ENCODE measurements around the gene ITIH6.

The ITIH6 gene

GRCh38 chrX:54819201-54819600 is 21.1 kb upstream of the ITIH6 start:
- Histone ChIP-seq H4K5ac (ENCODE audit: low read length) (no peak overlapping the region), H3K4ac (ENCODE audit: low read depth, low read length) (no peak overlapping the region), H3K4me2 (ENCODE audit: low read length) (no peak overlapping the region), H2BK15ac (replicated peaks; ENCODE audit: low read depth) (no peak overlapping the region), H3K27ac (ENCODE audit: low read depth, low read length) (no peak overlapping the region), H2BK5ac (ENCODE audit: low read length) (no peak overlapping the region), H3K4me3 (ENCODE audit: low read length) (no peak overlapping the region), H3K27me3 (ENCODE audit: insufficient read depth, low read length, poor library complexity) (no peaks in the 10 kb centered on the region), H3K18ac (ENCODE audit: low read length) (no peak overlapping the region), H3K79me1 (ENCODE audit: low read length) (no peaks in the 10 kb centered on the region), H3K23ac (ENCODE audit: low read length) (no peak overlapping the region), H3K36me3 (ENCODE audit: control insufficient read depth, insufficient read depth, low read length) (no peaks in the 10 kb centered on the region), H3K4me1 (ENCODE audit: control insufficient read depth, low read depth, low read length) (no peaks in the 10 kb centered on the region), H3K9ac (ENCODE audit: low read length) (no peak overlapping the region), H4K8ac (ENCODE audit: low read depth, low read length) (no peak overlapping the region), H2BK120ac (ENCODE audit: low read depth, low read length) (no peak overlapping the region), H3K79me2 (ENCODE audit: control insufficient read depth, insufficient read depth, low read length) (no peaks in the 10 kb centered on the region), H2AK5ac (ENCODE audit: low read length) (no peak overlapping the region), H3K56ac (ENCODE audit: low read length) (no peak overlapping the region)
- WGBS (ENCODE audit: extremely low coverage, insufficient coverage, low lambda C conversion rate) = no CpG with 5 or more reads among the region's 8 CpGs
- DNase-seq = no peak

- Histone ChIP-seq H3K27ac (ENCODE audit: low read depth, low read length) (no peak overlapping the region), H3K56ac (ENCODE audit: low read length) (no peak overlapping the region), H3K18ac (ENCODE audit: low read length) (no peak overlapping the region), H3K36me3 (ENCODE audit: control insufficient read depth, insufficient read depth, low read length) (no peaks in the 10 kb centered on the region), H3K4me1 (ENCODE audit: control insufficient read depth, low read depth, low read length) (no peaks in the 10 kb centered on the region), H3K4ac (ENCODE audit: low read depth, low read length) (no peak overlapping the region), H4K8ac (ENCODE audit: low read depth, low read length) (no peak overlapping the region), H3K27me3 (ENCODE audit: insufficient read depth, low read length, poor library complexity) (no peaks in the 10 kb centered on the region), H2BK120ac (ENCODE audit: low read depth, low read length) (no peak overlapping the region), H2BK5ac (ENCODE audit: low read length) (no peak overlapping the region), H3K23ac (ENCODE audit: low read length) (no peak overlapping the region), H3K9ac (ENCODE audit: low read length) (no peak overlapping the region), H3K4me2 (ENCODE audit: low read length) (no peak overlapping the region), H3K4me3 (ENCODE audit: low read length) (no peak overlapping the region), H3K79me1 (ENCODE audit: low read length) (no peaks in the 10 kb centered on the region), H3K79me2 (ENCODE audit: control insufficient read depth, insufficient read depth, low read length) (no peaks in the 10 kb centered on the region), H2BK15ac (replicated peaks; ENCODE audit: low read depth) (no peak overlapping the region), H2AK5ac (ENCODE audit: low read length) (no peak overlapping the region), H4K5ac (ENCODE audit: low read length) (no peak overlapping the region)
- no CpG with 5 or more reads among the region's 5 CpGs for WGBS (ENCODE audit: extremely low coverage, insufficient coverage, low lambda C conversion rate)
- no peak for DNase-seq
Observed at GRCh38 chrX:54818221-54818620, 20.2 kb upstream of the ITIH6 start.

- Histone ChIP-seq H3K18ac (ENCODE audit: low read length) (no peak overlapping the region), H3K4me2 (ENCODE audit: low read length) (no peak overlapping the region), H3K79me1 (ENCODE audit: low read length) (no peaks in the 10 kb centered on the region), H2AK5ac (ENCODE audit: low read length) (no peak overlapping the region), H4K5ac (ENCODE audit: low read length) (no peak overlapping the region), H3K4ac (ENCODE audit: low read depth, low read length) (no peak overlapping the region), H3K56ac (ENCODE audit: low read length) (no peak overlapping the region), H3K27ac (ENCODE audit: low read depth, low read length) (no peak overlapping the region), H2BK5ac (ENCODE audit: low read length) (no peak overlapping the region), H3K27me3 (ENCODE audit: insufficient read depth, low read length, poor library complexity) (no peaks in the 10 kb centered on the region), H3K36me3 (ENCODE audit: control insufficient read depth, insufficient read depth, low read length) (no peaks in the 10 kb centered on the region), H3K4me3 (ENCODE audit: low read length) (no peak overlapping the region), H4K8ac (ENCODE audit: low read depth, low read length) (no peak overlapping the region), H2BK120ac (ENCODE audit: low read depth, low read length) (no peak overlapping the region), H3K23ac (ENCODE audit: low read length) (no peak overlapping the region), H3K9ac (ENCODE audit: low read length) (no peak overlapping the region), H3K79me2 (ENCODE audit: control insufficient read depth, insufficient read depth, low read length) (no peaks in the 10 kb centered on the region), H3K4me1 (ENCODE audit: control insufficient read depth, low read depth, low read length) (no peaks in the 10 kb centered on the region), H2BK15ac (replicated peaks; ENCODE audit: low read depth) (no peak overlapping the region)
- DNase-seq = no peak
- WGBS (ENCODE audit: extremely low coverage, insufficient coverage, low lambda C conversion rate) = no CpG with 5 or more reads among the region's 7 CpGs
Observed at GRCh38 chrX:54817220-54817820, 19.3 kb upstream of the ITIH6 start.

- Histone ChIP-seq H4K5ac (ENCODE audit: low read length) (no peak overlapping the region), H2BK120ac (ENCODE audit: low read depth, low read length) (no peak overlapping the region), H3K9ac (ENCODE audit: low read length) (no peak overlapping the region), H3K4ac (ENCODE audit: low read depth, low read length) (no peak overlapping the region), H3K27ac (ENCODE audit: low read depth, low read length) (no peak overlapping the region), H3K4me1 (ENCODE audit: control insufficient read depth, low read depth, low read length) (no peaks in the 10 kb centered on the region), H3K4me3 (ENCODE audit: low read length) (no peak overlapping the region), H3K27me3 (ENCODE audit: insufficient read depth, low read length, poor library complexity) (no peaks in the 10 kb centered on the region), H3K79me1 (ENCODE audit: low read length) (peaks cover 4% of the 10 kb centered on the region), H3K18ac (ENCODE audit: low read length) (no peak overlapping the region), H3K79me2 (ENCODE audit: control insufficient read depth, insufficient read depth, low read length) (peaks cover 15% of the 10 kb centered on the region), H3K56ac (ENCODE audit: low read length) (no peak overlapping the region), H2BK15ac (replicated peaks; ENCODE audit: low read depth) (no peak overlapping the region), H2BK5ac (ENCODE audit: low read length) (no peak overlapping the region), H3K4me2 (ENCODE audit: low read length) (no peak overlapping the region), H3K23ac (ENCODE audit: low read length) (no peak overlapping the region), H3K36me3 (ENCODE audit: control insufficient read depth, insufficient read depth, low read length) (peaks cover 6% of the 10 kb centered on the region), H4K8ac (ENCODE audit: low read depth, low read length) (no peak overlapping the region), H2AK5ac (ENCODE audit: low read length) (no peak overlapping the region)
- no CpG with 5 or more reads among the region's 3 CpGs for WGBS (ENCODE audit: extremely low coverage, insufficient coverage, low lambda C conversion rate)
- DNase-seq = no peak
Observed at GRCh38 chrX:54812306-54812705, 14.3 kb upstream of the ITIH6 start.

GRCh38 chrX:54811301-54811885 is 13.3 kb upstream of the ITIH6 start:
- H3K27me3 ChIP-seq (ENCODE audit: insufficient read depth, low read length, poor library complexity) = no peaks in the 10 kb centered on the region
- no peak overlapping the region for H3K4me2 ChIP-seq (ENCODE audit: low read length)
- H3K27ac ChIP-seq (ENCODE audit: low read depth, low read length) = no peak overlapping the region
- H2BK5ac ChIP-seq (ENCODE audit: low read length) = no peak overlapping the region
- H3K4me3 ChIP-seq (ENCODE audit: low read length) = no peak overlapping the region
- no peak overlapping the region for H4K5ac ChIP-seq (ENCODE audit: low read length)
- no peak overlapping the region for H3K4ac ChIP-seq (ENCODE audit: low read depth, low read length)
- peaks cover 6% of the 10 kb centered on the region for H3K36me3 ChIP-seq (ENCODE audit: control insufficient read depth, insufficient read depth, low read length)
- H3K79me1 ChIP-seq (ENCODE audit: low read length) = peaks cover 4% of the 10 kb centered on the region
- H3K79me2 ChIP-seq (ENCODE audit: control insufficient read depth, insufficient read depth, low read length) = peaks cover 15% of the 10 kb centered on the region
- H3K18ac ChIP-seq (ENCODE audit: low read length) = no peak overlapping the region
- H3K23ac ChIP-seq (ENCODE audit: low read length) = no peak overlapping the region
- no peak overlapping the region for H2AK5ac ChIP-seq (ENCODE audit: low read length)
- DNase-seq = no peak
- WGBS (ENCODE audit: extremely low coverage, insufficient coverage, low lambda C conversion rate) = no CpG with 5 or more reads among the region's 9 CpGs
- no peaks in the 10 kb centered on the region for H3K4me1 ChIP-seq (ENCODE audit: control insufficient read depth, low read depth, low read length)
- H4K8ac ChIP-seq (ENCODE audit: low read depth, low read length) = no peak overlapping the region
- no peak overlapping the region for H2BK120ac ChIP-seq (ENCODE audit: low read depth, low read length)
- no peak overlapping the region for H3K9ac ChIP-seq (ENCODE audit: low read length)
- no peak overlapping the region for H3K56ac ChIP-seq (ENCODE audit: low read length)
- no peak overlapping the region for H2BK15ac ChIP-seq (replicated peaks; ENCODE audit: low read depth)

- no peak overlapping the region for H2BK5ac ChIP-seq (ENCODE audit: low read length)
- DNase-seq = no peak
- peaks cover 6% of the 10 kb centered on the region for H3K36me3 ChIP-seq (ENCODE audit: control insufficient read depth, insufficient read depth, low read length)
- no peak overlapping the region for H2BK15ac ChIP-seq (replicated peaks; ENCODE audit: low read depth)
- H3K79me2 ChIP-seq (ENCODE audit: control insufficient read depth, insufficient read depth, low read length) = peaks cover 15% of the 10 kb centered on the region
- H3K27ac ChIP-seq (ENCODE audit: low read depth, low read length) = no peak overlapping the region
- no CpG with 5 or more reads among the region's 5 CpGs for WGBS (ENCODE audit: extremely low coverage, insufficient coverage, low lambda C conversion rate)
- no peak overlapping the region for H3K18ac ChIP-seq (ENCODE audit: low read length)
- no peak overlapping the region for H3K23ac ChIP-seq (ENCODE audit: low read length)
- H2BK120ac ChIP-seq (ENCODE audit: low read depth, low read length) = no peak overlapping the region
- no peaks in the 10 kb centered on the region for H3K27me3 ChIP-seq (ENCODE audit: insufficient read depth, low read length, poor library complexity)
- H4K5ac ChIP-seq (ENCODE audit: low read length) = no peak overlapping the region
- peaks cover 4% of the 10 kb centered on the region for H3K79me1 ChIP-seq (ENCODE audit: low read length)
- no peak overlapping the region for H3K4me2 ChIP-seq (ENCODE audit: low read length)
- no peak overlapping the region for H4K8ac ChIP-seq (ENCODE audit: low read depth, low read length)
- H3K9ac ChIP-seq (ENCODE audit: low read length) = no peak overlapping the region
- no peak overlapping the region for H3K4me3 ChIP-seq (ENCODE audit: low read length)
- no peaks in the 10 kb centered on the region for H3K4me1 ChIP-seq (ENCODE audit: control insufficient read depth, low read depth, low read length)
- no peak overlapping the region for H3K56ac ChIP-seq (ENCODE audit: low read length)
- no peak overlapping the region for H3K4ac ChIP-seq (ENCODE audit: low read depth, low read length)
- H2AK5ac ChIP-seq (ENCODE audit: low read length) = no peak overlapping the region
Observed at GRCh38 chrX:54810532-54810931, 12.5 kb upstream of the ITIH6 start.

Measured in mesendoderm (in vitro differentiated cells).